Stimulated activated CD8-positive, alpha-beta memory T cell treated with anti-CD3 and anti-CD28 coated beads, Interleukin-12 subunit alpha, Interleukin-12 subunit beta, amount 100 ng/mL, for 24 hours (primary cell): ENCODE data around the gene MC2R.
"Not testable (repeated sequence)": the region's sequence is repeated elsewhere in the genome, so short reads cannot be mapped to it uniquely, and the experiment has no call there.

Source experiments
- DNase-seq: peaks from one replicate; pipeline ENCODE4 v3.0.0-alpha.2; 2020; ENCODE audit errors: extremely low read depth

Gene MC2R

DNA sequence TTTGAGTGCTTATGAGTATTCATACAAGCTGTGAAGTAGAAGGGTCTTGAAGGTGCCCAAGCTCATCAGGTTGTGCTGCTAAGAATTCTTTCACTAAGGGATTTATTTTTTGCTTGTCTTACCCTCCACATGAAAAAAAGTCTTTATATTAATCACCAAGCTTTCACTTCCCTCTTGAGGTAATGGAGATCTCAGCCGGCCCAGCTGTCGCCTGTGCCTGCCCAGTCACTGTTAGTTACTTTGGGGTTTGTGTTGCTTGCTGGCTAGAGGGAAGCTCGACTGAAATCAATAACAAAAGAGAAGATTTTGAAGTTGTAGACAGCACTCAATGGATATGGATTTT, 21.9 kb downstream of the MC2R start:
- DNase-seq = no peak

DNA sequence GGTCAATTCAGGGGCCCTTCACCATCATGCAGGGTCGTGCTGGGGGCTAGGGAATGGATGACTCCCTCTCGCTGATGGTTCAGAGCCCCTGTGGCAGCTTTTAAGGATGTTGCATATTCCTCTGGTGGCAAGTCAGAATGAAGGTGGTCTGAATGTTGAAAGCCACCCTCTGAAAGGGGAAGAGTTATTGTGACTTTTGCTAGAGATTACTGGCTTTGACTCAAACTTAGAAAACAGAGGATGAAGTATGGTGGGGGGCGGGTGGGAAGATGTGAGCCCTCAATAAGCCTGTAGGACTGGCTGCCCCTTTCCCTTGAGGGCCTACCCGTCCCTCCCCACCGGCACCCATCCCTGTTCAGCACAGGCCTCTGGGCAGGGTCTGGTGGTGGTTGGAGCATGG, 23.2 kb downstream of the MC2R start:
- DNase-seq = no peak

DNA sequence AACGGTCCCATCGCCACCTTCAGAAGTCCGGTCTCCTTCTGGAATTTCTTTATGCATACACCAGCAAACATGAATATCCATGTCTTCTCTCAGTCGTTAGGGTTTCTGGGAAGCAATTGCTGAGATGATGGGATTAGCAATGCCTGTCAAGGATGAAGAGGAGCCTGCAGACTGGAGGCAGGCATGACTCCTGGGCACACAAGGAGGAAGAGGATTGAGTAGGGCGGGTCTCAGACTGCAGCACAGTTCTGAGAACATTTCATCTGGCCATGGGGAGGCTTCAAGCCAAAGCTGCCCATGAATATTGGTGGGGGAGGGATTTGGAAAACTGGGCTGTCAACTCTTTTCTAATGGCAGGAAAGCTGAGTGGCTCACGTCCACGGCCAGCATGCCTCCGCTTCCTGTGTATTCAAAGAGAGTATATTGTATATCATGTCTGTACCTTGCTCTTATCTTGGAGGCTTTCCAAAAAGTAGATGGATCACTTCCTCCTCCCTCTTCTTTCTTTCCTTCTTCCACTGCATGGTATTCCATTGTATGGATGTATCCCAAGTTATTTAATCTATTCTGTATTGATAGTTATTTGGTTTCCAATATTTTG, 24.5 kb downstream of the MC2R start:
- no peak for DNase-seq

DNA sequence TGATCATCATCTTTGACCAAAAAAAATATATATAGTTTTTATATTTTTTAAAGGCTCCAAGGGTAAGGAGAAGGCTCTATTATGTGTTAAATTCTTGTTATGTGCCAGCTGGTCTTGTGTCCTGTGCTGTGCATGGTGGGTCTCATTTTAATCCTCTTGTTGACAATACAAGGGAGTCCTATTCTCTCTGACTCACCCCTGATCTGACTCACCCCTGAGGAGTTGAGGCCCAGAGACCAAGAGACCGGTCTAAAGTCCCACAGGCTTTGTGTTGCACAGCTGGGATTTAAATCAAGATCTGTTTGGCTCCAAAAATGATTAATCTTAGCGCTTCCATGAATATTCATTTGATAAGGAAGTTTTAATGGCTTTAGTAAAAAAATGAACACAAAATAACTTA, 25.7 kb downstream of the MC2R start:
- DNase-seq = no peak

DNA sequence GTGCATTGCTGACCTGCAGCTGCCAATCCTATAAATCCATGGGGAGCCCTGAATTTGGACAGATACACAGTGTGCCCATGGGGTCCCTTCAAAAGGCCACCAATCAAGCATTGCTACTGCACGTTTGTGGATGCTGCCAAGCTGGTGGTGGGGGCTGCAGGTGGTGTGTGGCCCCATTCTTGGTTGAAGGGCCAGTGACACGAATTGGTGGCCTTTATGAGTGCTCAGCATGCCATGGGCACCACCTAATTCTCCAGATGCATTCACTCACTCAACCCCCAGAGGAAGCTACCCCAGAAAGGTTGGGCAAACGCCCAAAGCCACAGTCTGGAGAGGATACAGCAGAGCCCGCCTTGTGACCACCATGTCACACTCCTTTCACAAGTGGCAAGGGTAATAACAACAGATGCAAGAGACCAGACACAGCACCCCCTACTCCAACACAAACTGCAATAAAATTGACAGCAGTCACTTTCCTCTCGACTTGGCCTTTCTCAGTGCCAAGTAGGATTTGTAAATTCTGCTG, 27.1 kb downstream of the MC2R start:
- no peak for DNase-seq

DNA sequence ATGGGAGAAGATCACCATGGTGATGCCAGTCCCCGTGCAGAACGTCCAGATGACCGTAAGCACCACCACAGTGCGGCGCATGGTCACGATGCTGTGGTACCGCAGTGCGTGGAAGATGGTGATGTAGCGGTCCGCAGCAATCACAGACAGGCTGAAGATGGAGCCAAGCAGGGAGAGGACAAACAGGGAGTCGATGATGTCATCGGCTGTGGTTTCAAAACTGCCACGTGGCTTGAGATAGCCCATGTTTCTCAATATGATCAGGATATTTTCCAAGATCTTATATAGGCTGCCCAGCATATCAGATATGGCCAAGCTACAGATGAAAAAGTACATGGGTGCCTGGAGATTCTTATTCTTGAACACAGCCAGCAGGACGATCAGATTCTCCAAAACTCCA, 30.3 kb downstream of the MC2R start:
- DNase-seq = no peak

DNA sequence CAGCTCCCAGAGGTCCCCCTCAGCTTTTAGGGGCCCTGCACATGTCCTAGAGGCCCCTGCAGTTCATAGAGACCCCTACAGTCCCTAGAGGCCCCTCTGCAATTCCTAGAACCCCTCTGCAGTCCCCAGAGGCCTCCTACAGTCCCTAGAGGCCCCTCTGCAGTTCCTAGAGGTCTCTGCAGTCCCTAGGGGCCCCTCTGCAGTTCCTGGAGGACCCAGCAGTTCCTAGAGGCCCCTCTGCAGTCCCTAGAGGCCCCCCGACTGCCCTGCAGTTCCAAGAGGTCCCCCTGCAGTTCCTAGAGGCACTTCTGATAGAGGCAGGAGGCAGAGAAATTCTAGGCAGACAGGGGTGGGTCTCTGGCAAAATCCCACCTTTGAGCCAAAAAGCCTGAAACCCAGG, 35.4 kb downstream of the MC2R start:
- DNase-seq = no peak

DNA sequence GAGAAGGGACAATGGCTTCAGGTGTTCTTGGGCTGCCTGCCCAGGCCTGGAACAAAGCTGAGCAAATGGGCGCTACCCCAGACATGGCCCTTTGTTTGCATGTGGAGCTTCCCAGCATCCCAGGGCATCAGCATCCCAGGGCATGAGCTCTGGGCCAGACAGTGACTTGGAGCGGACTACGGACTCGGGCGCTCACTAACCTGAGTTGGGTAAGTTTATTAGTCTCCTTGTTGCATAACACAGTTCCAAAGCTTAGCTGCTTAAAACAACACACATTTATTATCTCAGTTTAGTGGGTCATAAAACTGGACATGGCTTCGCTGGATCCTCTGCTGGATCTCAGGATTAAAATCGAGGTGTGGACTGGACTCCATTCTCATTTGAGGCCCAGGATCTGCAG, 35.8 kb downstream of the MC2R start:
- no peak for DNase-seq

DNA sequence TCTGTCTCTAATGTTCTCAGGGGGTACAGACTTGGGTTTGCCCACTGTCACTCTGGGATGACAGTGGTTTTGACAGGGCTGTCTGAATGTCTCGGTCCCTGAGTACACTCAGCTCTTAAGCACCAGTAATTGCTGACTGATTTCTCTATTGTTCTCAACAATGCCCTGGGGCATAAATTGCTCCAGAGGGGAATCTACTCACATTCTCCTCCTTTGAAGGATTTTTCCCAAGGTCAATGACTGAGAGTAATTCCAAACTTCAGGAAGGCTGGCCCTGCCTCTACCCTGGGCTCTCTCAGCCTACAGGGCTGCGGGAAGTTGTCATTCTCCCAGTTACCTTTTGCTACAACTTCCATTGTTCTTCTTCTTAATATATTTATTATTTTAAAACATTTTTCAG, 36.5 kb downstream of the MC2R start:
- no peak for DNase-seq

DNA sequence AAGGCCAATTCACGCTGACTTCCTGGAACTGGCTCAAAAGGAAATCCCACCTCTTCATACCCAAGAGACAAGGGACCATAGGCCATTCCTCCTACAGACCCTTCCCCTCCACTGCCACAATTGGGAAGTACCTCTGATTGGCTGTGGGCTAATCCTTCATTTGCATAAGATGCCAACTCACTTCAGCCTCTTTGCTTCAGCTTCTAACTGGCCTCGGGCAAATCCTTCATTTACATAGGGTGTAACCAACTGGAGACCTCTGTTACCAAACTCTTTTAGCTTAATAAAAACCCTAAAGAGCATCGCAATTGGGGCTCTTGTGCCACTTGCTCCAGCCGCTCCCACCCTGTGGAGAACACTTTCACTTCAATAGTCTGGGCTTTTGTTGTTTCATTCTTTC, 38.2 kb downstream of the MC2R start:
- no peak for DNase-seq

DNA sequence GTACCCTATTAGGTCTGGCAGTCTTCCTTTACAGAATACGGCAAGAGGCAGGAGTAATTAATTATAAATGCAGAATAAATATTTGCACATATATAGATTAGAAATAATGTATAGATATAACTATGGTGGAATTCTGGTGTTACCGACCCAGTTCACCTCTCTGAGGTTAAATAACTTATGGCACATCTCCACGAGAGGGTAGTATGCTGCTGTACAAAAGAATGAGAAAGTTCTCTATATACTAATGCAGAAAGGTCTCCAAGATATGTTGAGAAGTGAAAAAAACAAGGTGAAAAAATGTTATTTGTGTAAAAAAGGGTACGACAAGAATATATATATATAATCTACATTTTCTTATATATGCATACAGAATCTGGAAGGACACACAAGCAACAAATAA, 40.8 kb downstream of the MC2R start:
- no peak for DNase-seq

DNA sequence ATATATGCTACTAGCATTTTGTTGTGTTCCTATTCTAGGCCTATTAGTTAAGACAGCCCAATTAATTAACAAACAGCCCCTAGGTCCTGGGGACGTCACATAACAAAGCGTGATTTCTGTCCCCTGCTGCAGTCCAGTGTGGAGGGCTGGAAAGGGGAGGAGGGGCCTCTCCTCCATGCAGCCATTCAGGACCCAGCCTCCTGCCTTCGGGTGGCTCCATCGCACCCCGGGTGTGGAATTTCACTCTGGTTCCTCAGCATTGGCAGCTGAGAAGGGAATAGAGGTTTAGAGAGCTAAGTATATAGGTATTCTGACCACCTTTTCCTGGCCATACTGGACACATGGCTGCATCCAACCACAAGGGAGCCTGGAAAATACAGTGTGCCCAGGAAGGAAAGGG, 42.4 kb downstream of the MC2R start:
- DNase-seq = no peak

DNA sequence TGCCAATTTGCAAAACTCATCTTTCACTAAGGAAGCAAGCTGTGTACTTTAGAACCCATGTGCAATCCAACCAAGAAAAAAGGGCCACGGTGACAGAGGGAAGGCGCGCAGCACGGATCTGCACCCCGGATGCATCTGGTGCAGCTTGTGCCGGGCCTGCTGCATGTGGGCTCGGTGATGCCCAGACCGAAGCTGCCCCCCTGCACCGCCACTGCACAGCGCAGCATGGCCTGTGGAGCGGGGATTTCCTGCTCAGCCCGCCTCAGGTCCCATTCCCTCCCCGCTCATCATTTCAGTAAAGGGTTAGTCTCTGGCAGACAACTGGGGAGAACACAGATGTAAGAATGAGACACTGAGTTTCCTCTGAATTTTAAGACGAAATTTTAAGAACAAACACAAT, 43.0 kb downstream of the MC2R start:
- no peak for DNase-seq

DNA sequence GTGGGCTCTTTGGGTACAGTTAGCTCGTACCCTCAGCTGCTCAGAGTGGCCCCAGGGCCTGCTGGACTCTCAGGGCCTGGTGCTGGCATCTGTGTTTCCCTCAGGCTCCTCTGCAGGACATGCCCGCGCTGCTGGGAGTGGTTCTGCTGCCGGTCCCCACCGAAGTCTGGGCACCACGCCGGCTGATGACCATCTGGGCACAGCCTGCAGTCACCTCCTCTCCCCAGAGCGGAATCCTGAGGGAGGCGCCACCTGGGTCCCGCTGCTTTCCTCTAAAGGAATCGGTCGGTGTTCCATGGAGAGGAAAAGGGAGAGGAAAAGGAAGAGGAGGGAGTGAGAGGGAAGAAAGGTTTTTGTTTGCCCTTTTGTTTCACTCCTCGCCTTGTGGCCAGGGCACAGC, 43.6 kb downstream of the MC2R start:
- no peak for DNase-seq

DNA sequence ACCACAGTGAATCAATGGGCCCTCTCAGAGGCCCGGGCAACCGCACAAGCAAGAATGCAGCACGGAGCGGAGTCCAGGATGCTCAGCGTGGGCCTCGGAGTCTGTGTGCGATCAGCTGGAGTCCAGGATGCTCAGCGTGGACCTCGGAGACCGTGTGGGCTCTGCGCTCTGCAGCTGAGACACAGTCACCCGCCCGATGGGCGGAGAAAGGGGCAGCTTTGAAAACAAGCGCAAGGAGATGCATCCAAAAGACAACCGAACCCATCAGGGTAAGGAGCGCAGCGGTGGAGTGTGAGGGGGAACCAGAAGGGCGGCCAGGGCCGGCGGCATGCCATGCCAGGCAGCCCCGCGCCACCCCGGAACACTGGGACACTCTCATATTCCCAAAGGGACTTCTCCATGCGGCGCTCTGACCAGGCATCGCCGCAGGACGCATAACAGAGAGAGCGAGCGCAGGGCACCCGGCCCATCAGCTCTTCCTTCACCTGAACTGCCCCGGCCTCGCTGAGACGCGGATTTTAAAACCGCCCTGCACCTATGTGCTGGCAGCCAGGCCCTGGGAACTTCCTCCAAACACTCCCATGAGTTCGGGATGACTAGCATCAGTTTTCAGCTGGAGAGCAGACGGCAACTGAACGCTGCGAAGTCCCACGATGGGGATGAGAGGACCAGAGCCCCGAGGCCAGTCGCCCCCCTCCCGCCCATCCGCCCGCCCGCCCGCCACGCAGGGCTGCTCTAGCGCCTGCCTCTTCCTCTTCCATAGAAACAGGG, 46.6 kb downstream of the MC2R start:
- no peak for DNase-seq

DNA sequence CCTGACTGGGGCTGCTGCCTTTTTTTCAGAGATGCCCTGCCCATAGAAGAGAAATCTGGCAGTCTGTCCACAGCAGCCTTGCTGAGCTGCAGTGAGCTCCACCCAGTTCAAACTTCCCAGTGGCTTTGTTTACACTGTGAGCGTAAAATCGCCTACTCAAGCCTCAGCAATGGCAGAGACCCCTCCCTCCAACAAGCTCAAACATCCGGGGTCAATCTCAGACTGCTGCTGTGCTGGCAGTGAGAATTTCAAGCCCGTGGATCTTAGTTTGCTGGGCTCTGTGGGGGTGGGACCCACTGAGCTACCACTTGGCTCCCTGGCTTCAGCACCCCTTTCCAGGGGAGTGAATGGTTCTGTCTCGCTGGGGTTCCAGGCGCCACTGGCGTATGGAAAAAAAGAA, 52.4 kb downstream of the MC2R start:
- DNase-seq = not testable (repeated sequence)

DNA sequence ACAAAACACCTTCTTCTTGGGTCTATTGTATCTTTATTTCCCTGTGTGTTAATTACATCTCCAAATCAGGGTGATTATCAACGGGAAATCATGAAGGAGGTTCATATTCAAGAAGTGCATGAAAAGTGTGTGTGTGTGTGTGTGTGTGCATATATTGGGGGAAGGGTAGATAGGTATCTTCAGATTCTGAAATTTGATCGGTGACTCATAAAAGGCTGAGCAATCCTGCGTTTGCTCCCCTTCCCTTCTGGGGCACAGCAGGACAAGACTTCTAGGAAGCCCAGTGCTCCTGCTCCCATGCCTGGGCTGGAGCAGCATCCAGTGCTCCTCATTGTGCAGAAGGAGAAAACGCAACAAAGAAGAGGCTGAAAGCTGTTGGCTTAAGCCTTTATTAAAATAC, 65.5 kb downstream of the MC2R start:
- DNase-seq = no peak

DNA sequence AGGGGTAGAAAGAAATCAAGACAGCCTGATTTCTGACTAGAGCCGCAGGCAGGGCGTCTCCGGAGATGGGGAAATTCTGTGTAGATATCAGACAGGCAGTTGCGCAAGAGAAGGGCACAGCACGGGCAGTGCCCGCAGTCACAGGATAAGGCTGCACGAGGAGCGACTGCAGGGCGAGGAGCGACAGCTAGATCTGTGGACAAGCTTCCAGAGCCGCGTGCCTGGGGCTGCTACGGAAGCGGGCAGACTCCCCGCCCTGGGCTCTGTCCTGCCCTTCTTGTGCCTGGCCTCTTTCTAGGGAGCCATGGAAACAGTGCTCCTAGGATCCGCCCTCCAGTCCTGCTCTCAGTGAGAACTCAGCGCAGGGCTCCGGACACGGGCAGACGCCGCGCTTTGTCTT, 78.8 kb downstream of the MC2R start:
- DNase-seq = no peak

DNA sequence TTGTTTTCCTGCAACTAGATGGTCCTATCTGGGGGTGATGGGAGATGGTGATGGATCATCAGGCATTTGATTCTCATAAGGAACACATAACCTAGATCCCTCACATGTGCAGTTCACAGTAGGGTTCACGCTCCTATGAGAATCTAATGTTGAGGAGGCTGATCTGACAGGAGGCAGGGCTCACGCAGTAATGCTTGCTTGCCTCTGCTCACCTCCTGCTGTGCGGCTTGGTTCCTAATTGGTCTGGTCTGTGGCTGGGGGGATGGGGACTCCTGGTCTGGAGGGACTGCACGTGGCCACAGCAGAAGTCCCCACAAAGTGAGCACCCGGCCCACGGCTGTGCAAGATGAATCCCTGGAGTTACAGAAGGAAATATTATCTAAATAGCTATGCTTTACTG, 80.1 kb downstream of the MC2R start:
- DNase-seq = no peak

DNA sequence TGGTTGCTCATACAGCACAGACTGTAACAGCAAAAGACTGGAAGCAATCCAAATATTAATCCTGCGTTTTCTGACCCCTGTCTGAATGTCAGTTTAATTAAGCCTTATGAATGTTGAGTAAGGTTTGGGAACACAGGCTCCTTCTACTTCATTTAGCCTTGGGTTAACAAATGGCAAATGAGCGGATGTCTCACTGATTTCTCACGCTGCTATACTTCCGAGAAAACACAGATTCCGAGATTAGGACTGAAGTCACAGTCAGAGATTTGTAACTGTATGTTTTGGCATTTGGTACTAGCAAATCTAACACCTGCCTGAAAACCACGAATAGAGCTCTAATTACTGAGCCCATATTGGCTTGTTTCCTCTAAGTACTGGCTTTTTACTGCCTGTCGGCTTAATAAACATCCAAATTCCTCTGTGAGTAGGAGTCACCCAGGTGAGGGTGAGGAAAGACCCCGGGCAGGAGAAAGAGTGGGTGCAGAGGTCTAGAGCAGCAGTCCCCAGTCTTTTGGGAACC, 80.8 kb downstream of the MC2R start:
- no peak for DNase-seq
